Endometrium (tissue), 2 donors: ENCODE data around the gene ILDR1.
"Not testable (repeated sequence)": the region's sequence is repeated elsewhere in the genome, so short reads cannot be mapped to it uniquely, and the experiment has no call there.

ENCODE experiments used
- FAIRE-seq: peaks from 2 replicates; lab custom pipeline; 2012; peaks lifted over from hg19 to GRCh38; lab: Jason Lieb, UNC
- donor health status: control.
- donor health status: control.

The ILDR1 gene

DNA sequence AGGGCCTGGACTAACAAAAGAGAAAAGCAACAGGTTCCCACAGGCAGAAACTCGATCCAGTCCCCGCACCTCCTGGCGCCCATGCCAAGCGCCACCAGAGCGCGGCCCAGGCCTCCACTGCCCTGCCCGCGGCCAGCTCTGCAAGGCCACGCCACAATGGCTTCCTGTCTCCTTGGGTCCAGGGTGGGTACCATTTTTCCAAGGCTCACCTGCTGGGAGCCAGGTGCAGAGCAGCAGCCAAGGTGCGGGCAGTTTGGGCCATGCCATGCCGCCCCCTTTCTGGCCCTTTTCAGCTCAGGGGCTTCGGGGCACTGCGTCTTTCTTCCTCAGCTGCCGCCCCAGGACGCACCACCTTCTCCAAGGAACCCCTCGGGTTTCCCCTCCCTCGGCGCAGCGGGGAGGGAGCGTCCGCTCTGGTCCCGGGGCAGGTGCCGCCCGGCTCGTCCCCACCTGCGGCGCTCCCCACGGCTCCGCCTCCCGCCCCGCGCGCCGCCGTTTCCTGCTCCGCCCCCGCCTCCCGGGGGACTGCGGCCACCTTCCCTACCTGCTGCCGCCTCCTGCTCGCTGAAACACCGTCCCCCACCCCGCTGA is at the start of gene ILDR1:
Gene ILDR1, minus strand, starts transcription at position 437 of the 591 bp plus-strand sequence. Its CDS starts 170 bp downstream, at position 267.
- no peak for FAIRE-seq

DNA sequence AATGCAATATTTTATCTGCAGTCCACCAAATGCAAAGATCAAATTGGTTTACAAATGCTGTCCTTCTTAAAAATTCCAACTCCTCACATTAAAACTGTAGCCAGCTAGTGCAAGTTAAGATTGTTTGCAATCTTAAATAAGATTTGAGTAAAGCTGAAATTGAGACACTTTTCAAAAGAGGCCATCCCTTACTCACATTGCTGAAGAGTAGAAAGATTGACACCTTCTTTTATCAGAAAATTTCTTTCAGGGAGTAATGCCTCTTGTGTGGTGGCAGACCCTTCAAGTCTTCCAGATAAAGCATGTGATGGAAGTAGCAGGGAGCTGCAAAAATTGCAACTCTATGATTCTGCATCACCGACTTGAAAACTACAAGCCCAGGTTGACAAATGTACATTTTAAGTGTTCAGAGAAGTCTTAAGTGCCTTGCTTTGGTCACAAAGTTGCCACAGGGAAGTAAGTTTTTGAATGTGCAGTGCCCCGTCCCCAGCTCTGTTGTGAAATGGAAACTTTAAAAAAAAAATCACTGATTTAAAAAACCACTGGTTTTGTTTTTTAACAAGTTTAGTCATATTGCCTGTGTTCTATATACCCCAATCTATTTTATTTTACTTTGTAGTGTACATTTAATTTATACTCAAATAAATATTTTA is 45.7 kb upstream of the ILDR1 start:
- no peak for FAIRE-seq

DNA sequence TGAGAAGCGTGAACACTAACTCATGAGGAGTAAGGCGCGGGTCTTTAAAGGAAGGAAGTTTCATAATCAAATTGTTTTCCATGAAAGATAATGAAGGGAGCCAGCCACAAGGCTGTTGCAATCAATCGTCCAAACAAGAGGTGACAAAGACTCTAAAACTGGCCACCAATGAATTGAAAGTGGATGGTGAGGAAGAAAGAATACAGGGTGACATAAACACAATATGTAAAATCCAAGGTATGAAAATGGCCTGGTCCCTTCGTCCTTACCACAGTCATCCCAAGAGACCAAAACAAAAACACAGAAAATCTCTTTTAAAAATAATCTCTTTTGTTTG is 45.1 kb upstream of the ILDR1 start:
- no peak for FAIRE-seq

DNA sequence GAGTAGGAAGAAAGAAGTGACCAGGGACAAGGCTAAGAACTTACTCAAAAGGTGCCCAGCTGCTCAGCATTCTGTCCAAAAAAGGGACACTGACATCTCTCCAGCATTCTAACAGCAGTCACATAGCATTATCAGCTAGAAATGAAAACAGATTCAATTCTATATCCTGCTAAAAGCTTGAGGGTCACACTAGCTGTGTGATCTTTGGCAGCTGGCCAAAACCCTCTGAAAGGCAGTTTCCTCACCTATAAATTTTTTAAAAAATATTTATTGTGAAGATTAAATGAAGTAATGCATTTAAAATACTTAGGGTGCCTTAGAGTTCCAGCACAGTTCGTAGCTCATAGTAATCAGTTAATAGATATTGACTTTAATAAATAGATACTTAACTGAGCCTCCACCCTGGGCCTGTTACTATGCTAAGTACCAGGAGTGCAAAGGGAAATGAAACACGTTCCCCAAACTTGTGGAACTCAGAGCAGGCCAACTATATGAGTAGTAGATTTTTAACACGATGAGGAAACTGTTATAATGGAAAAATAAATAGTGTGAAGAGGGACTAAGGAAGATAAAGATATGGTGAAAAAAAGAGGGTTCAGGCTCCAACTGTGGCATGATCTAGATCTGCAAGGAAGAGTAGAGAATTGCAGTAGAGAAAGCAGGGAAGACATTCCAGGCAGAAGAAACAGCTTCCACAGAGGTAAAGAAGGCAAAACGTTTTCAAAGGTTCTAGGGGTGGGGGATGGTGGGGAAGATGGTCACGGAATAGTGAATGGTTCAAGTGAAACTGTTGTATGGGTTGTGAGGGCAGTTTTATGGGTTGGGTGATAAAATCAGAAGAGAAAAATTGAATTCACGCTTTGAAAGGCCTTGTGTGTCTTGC is 44.5 kb upstream of the ILDR1 start:
- FAIRE-seq: no peak

DNA sequence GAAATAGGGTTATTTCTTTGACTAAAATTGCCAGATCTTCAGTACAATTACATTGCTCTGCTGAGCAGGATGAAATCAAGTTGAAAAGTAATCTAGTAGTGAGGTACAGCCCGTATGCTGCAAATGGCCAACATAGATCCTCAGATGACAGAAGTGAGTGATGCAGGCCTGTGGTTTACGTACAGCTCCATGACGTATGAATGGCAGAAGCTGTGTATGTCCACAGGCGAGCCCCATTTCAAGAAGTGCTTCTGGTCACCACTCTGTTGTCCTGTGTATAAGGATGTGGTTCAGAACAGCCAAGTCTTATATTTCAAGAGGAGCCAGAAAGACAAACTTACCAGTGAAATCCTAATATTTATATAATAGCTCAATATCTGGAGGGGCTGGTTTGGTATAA is 42.3 kb upstream of the ILDR1 start:
- FAIRE-seq: no peak

DNA sequence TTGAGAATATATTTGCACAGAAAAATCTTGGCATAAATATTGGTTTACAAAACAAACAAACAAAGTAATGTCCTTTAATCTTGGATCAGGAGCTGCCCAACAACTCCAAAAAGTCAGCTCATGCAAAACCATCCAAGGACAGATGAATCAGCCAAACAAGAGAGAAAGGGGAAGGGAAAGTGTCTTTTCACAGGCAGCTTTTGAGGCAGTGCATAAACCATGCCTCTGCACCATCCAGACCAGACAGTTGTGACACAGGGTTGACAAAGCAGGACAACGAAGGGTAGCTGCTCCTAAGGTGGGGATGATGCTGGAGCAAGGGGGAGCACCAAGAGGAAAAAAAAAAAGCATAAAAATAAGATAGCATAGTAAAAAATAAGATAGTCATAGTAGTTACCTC is 41.9 kb upstream of the ILDR1 start:
- no peak for FAIRE-seq

DNA sequence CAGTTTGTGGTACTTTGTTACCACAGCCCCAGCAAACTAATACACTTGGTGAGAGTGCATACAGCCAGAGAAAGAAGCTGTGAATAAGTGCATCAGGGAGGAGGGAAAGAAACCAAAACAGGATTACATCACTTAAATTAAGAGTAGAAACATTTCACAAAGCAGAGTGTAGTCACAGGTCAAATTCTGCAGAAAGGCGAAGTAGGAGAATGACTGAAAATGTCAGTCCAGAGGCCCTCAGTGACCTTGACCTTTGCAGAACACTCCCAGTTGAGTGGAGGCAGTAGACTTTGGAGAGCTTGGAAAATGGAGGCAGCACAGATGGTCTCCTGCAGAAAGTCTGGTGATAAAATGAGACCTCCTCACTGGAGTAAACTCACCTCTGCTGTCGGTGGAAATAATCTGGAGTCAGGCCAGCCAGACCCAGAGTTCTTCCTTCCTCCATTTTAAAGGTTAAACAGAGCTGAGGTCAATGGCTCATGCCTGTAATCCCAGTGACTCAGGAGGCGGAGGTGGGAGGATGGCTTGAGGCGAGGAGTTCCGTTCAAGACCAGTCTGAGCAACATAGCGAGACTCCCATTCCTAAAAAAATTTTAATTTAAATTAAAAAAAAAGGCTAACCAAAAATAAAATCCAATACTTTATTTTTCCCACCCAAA is 38.1 kb upstream of the ILDR1 start:
- no peak for FAIRE-seq

DNA sequence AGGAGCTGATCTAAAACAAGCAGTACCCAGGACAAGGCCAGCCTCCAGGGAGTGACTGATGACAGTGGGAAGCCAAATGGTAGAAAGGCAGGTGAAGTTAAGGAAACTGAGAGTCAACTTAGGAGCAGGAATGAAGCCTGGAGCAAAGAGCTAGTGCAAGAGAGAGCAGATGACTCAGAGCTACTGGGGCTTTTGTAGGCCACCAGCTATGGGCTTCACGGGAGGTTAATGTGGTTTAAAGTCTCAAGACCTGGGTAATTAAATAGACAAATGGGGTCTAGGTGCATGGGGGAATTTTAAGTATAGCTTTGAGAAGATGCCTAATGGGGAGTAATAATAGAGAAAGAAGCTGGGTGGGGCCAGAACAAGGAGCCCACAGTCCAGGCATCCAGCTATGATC is 36.2 kb upstream of the ILDR1 start:
- FAIRE-seq: no peak

DNA sequence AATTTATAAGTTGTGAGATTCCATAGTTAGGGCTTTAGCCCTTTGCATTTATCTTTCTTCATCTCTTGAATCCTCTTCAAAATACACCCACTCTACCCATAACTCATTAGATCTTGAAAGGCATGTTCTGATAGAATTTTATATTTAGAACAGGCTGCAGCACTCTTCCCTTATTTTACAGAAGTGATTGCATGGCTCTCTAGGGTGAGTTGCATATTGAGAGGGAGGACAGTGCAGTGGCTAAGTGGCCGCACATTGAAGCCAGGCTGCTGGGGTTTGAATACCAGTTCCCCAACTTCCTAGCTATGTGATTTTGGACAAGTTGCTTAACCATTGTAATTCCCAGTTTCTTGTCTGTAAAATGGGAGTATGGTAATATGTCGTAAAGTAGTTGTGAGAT is 35.6 kb upstream of the ILDR1 start:
- FAIRE-seq: no peak

DNA sequence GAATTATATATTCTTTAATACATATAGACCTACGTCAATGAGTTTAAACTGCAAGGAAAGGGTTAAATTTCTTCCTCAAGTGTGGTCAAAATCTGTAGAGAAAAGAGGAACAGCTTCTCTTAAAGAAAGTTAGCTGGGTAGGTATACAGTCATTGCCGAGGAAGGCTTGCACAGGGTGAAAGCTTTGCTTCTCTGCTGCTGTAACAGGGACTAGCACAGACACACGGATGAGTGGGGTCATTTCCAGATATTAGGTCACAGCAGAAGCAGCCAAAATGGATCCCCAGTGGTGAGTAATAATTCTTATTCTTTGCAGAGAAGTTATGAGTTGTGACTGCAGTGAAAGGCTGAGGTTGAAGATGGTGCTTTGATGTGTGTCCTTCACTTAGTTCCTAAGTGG is 33.2 kb upstream of the ILDR1 start, which contains the start of gene CD86:
Gene CD86, plus strand, starts transcription at position 148 of the 400 bp plus-strand sequence. Its CDS starts 128 bp downstream, at position 276.
- no peak for FAIRE-seq

DNA sequence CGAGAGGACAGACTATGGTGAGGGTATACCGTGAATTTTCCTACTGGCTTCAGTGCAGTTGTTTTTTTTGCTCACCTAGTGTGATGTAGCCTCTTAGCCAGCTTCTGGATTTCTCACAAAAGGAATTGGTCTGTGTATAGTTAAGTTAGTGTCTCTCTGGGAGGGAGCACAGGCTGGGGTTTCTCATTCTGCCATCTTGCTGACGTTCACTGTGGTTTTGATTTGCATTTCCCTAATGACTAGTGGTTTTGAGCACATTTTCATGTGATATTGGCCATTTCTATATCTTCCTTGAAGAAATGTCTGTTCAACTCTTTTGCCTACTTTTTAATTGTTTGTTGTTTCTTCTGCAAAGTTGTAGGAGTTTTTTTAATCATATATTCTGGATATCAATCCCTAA is 30.9 kb upstream of the ILDR1 start:
- no peak for FAIRE-seq

DNA sequence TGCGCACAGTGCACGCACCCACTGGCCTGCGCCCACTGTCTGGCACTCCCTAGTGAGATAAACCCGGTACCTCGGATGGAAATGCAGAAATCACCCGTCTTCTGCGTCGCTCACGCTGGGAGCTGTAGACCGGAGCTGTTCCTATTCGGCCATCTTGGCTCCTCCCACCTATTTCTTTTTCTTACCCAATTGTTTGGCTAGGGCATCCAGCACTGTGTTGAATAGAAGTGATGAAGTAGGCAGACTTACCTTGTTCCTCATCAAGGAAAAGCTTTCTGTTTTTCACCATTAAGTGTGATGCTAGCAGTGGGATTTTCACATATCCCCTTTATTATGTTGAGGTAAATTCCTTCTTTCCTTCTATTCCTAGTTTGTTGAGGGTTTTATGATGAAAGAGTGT is 25.7 kb upstream of the ILDR1 start:
- not testable (repeated sequence) for FAIRE-seq

DNA sequence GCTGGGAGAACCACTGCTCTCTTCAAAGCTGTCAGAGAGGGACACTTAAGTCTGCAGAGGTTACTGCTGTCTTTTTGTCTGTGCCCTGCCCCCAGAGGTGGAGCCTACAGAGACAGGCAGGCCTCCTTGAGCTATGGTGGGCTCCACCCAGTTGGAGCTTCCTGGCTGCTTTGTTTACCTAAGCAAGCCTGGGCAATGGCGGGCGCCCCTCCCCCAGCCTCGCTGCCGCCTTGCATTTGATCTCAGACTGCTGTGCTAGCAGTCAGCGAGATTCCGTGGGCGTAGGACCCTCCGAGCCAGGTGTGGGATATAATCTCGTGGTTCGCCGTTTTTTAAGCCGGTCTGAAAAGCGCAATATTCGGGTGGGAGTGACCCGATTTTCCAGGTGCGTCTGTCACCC is 25.2 kb upstream of the ILDR1 start:
- not testable (repeated sequence) for FAIRE-seq

DNA sequence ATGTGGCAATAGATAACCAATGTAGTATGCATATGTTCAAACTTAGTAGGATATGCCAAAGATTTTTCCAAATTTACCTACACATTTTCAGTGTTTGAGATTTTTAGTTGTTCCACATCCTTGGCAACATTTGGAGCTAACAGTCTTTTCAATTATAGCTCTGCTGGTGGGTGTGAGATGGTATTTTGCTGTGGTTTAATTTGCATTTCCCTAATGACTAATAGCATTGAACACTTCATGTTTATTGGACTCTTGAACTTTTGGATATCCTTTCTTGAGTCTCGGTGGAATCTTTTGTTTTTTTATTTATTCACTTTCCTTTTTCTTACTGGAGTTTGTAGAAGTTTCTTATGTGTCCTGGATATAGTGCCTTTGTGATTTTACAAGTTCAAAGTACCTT is 11.0 kb upstream of the ILDR1 start:
- FAIRE-seq: no peak

DNA sequence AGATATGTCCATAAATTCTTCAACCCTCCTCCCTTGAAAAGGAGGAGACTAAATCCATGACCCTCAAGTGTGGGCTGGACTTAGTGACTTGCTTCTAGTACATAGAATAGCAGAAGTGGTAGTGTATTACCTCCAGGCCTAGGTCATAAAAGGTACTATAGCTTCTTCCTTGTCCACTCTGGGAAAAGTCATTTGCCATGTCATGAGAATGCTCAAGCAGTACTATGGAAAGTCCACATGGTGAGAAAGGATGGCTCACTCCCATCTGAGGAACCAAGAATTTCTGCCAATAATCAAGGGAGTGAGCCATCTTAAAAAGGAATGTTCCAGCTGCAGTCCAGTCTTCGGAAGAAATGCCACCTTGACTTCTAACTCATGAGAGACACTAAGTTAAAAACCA is 10.5 kb upstream of the ILDR1 start:
- FAIRE-seq: no peak

DNA sequence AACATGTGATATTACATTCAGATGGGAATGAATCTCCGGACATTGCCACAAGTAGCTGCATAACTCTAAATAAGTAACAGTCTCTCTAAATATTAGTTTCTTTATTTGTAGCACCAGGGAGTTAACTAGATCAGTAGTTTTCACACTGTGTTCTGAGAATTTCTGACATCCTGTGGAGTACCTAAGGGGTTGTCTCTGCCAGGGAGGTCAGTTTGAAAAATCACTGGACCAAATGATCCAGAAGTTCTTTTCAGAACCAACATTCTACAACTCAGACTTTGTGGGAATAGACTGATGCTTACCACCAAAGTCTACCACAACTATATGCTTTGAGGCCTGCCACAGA is 9.0 kb upstream of the ILDR1 start:
- FAIRE-seq: no peak

DNA sequence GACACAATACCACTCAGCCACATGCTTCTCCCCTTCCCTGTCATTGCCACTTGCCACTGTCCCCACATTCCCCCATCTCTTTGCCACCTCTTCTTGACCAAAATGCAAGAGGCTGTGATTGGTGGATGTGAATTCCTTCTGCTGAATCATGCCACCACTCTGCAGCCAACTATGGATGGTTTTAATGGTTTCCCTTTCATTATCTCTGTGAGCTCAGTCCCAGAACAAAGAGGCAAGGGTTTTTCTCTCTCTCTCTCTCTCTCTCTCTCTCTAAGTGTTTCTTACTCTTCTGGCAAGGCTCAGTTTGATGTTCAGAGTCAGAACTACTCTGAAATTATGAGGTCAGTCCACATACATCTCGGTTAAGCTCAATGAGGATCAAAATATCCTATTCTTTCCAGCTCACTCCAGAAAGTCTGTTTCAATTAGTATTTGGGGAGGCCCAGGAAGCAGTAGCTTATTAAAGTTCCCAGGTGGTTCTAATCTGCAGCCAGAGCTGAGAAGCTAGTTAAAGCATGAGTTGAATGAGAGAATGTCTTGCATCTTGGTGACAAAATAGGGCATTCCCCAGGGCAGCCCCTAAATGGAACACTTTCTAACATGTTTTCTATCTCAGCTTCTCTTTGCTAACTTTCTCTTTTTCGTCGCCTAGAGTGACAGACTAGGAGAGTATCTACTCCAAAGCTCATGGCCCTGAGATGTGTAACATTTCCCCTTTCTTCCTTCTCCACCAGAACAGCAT is 8.5 kb upstream of the ILDR1 start:
- no peak for FAIRE-seq

DNA sequence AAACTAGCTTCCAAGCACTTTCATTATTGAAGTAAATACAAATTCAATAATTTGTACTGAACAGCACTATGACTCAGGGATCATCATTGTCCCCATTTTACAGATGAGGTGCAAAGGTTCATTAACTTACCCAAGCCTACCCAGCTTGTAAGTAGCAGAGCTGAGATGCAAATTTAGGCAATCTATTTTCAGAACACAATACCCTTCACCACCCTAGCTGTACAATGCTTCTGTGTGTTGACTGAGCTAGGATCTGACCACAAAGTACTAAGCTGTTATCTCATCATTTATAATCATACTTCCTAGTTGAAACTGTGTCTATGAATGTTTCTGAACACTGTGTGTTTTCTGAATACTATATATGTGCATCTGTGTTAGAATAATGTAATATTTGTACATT is 3.2 kb upstream of the ILDR1 start:
- no peak for FAIRE-seq

DNA sequence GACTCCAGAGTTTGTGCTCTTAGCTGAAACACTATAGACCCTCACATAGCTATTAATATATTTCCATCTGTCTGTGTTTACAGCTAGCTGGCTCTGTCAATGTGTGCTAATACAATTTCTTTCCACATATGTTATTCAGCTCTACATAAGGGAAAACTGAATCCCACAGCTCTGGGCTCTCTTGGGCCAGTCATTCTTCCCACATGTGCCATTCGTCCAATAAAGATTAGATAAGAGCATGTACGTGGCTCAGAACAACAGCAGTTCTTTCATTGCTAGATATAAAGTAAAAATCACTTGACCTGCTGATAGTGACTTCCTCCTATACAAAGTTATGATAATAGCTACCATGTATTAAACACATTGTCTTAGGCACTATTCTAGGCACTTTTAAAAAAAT is 2.8 kb upstream of the ILDR1 start:
- no peak for FAIRE-seq

DNA sequence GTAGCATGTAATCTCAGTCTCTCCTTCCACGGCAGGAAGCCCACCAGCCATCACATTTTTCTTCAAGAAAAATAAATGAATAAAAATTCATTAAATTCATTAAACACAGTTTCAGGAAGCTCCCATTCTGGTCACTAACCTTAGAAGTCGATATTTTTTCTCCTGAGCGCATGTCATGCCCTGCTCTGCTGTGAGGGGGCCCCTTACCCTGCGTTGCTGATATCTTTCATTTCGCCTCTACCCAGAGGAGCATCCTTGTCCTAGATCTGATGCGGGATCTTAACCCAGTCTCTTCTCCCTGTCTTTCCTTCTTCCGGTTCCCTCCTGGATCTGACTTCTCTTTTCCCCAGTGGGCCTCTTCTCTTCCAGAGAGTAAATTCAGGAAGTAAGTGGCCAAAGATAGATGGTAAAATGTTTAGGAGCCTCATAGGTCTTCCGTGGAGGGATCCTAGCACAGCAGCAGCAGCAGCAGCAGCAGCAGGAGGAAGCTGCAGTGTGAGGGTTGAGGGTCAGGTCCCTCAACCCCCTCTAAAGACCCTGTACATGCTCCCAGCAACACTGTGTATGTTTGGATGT is 1.4 kb upstream of the ILDR1 start:
- FAIRE-seq: no peak

DNA sequence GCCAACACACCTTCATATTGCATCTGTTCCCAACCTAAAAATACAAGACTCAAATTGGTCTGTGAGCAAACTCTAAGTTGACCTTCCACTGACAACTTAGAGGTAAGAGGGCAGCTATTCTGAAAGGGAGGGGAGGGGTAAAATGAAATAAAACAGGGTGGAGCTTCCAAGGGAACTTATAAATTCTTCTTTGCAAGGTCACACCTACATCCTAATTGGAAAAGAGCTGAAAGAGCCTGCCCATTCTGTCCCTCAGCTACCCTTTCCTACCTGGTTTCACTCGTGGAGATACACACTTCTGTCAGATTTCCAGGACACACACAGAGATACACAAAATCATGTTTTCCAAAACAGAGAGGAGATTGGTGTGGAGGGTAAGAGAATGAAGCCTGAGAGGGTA is 1.0 kb downstream of the ILDR1 start:
- FAIRE-seq: no peak

DNA sequence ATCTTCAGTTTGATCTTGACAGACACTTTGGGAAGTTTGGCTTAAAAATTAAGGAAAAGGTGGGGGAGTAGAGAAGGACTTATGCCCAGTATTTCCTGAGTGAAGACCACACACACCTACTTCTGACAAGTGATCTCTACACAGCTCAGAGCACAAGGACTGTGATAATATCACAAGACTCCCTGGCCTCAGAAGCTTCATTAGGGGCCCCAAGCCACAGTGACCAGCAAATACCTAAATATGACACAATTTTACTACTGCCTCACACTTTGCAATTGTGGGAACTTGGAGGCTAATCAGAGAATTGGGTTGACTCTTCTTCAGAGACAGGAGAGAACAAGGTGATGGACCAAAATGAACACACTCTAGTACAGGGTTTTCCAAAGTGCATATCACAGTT is 2.6 kb downstream of the ILDR1 start:
- FAIRE-seq: no peak
